ENCODE data around the gene HID1.
"Not testable (repeated sequence)": the region's sequence is repeated elsewhere in the genome, so short reads cannot be mapped to it uniquely, and the experiment has no call there.

The HID1 gene

DNA sequence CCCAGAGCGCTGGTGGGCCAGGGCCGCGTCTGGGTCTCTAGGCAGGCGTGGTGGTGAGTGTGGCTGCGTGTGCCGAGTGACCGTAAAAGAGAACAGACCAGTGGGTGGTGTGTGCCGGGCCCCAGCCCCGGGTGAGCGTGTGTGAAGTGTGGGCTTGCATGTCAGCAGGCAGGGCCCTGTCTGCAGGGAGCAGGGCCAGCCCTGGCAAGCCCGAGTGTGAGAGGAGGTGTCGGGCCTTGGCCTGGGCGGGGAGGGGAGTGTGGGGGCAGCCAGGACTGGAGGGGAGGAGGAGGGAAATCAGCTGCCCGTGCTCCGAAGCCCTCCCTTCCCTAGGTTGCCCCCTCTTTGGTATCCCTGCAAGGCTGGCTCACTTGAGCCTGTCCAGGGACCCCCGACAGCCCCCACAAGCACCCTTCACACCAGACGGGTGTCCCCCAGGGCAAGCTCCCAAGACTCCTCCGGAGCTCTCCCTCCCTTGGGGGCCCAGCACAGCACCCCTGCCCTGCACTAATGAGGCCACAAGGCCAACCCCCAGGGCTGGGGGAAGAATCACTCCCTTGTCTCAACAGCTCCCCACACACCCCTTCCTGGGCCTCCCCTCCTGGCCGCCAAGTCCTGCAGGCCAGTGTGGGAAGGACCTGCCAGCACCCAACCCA is 51.4 kb downstream of the HID1 start:
- DNase-seq: no peak

DNA sequence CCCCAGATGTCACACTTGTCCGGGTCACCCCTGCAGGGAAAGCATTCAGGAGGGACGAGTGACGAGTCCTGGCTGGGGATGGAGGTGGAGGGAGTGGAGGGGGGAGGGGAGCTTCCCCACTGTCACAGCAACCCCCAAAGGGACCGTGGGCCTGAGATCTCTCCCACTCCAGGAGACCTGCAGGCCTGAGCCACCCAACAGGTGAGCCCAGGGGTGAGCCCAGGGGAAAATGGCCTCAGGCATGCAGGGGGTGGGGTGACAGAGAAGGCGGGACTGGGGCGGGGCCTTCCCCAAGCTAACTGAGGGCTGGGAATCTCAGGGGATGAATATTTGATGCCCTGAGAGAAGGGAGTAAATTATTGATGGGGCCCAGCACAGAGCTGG is 51.9 kb downstream of the HID1 start:
- no peak for DNase-seq

DNA sequence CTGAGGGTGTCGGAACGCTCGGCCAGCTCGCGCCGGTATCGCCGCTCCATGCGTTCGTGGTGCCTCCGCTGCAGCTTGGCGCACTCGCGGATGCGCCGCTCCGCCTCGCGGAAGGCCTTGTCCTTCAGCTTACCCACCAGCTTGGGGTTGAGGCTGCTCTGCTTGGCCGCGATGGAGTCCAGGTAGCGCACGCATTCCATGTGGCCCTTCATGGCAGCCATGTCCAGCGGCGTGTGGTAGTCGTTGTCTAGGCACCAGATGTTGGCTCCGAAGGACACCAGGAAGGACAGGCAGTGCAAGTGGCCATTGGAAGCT is 52.3 kb downstream of the HID1 start:
- DNase-seq: no peak

DNA sequence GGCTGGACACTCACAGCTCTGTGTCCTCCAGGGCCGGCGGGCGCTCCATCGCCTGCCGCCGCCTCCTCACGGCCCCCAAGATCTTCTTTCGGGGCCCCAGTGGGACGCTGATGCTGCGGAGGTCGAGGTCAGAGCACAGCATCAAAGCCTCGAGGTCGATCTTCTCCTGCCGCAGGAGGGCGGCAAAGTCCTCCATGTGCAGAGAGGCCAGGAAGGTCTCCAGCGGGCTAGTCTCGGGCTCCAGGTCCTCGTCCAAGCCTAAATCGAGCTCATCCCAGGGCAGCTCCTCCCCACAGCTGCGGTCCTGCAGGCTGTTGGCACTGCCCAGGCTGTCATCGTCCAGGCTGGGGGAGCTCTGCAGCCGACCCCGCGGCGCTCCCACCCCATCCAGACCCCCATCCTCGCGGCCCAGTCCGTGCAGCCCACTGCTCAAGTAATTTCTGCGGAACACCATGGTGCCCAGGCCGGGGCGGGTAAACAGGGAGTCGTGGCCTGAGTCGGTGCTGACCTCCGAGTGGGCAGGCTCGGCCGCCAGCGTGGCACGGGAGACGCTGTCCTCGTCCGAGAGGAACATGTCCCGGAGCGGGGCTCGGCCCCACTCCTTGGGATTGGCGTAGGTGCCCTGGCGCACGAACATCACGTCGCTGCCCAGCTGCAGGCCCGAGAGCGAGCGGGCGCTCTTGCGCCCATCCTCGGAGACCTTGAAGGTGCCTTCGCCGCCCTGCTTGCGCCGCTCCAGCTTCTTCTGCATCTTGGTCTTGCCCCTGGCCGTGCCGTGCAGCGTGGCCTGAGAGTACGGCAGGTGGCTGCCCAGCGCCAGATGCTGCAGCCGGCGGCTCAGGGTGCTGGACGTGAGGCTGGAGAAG is 52.9 kb downstream of the HID1 start:
- no peak for DNase-seq

DNA sequence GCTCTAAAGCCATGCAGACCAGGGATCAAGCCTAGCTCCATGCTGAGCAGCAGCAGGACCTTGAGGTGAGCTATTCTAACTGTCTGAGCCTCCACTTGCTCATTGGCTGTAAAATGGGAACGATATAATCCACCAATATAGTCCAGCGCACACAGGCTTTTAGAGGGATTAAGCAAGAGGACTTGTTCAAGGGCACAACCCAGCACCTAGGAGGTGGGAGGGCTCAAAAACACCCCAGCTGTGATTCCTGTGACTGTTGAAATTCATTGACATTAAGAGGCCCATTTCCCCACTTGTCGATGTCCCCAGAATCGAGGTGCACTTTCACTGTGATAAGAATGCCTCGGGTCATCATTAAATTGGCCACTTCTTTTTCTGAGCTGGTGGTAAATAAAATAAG is 53.7 kb downstream of the HID1 start:
- no peak for DNase-seq

DNA sequence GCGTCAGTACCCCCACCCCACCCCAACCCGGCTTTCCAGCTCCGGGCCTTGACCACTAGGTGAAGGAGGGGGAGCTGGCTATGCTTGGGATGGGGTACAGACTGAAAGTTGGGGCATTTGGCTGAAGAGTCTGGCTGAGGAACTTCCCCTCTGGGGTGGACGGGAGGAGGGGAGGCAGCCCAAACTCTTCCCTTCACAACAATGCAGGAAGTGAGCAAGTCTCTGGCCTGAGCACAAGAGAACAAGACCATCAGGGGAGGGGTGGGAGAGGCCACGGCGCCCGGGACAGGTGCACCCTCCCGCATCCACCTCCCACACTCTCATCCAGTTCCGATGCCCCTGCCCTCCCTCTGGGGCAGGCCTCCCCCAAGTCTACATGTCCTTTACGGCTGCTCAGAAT is 55.1 kb downstream of the HID1 start:
- DNase-seq: no peak

DNA sequence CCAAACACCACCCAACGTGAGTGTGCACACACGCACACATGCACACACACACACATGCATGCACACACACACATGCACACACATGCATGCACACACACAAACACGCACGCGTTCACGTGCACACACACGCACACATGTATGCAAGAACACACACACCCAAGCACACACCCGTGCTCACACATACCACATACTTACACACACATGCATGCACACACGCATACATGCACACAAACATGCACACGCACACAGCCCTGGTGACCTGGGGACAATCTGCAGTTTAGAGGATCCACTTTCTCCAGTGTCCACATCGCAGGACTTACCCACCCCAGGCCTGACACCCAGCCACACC is 55.7 kb downstream of the HID1 start:
- DNase-seq: no peak

DNA sequence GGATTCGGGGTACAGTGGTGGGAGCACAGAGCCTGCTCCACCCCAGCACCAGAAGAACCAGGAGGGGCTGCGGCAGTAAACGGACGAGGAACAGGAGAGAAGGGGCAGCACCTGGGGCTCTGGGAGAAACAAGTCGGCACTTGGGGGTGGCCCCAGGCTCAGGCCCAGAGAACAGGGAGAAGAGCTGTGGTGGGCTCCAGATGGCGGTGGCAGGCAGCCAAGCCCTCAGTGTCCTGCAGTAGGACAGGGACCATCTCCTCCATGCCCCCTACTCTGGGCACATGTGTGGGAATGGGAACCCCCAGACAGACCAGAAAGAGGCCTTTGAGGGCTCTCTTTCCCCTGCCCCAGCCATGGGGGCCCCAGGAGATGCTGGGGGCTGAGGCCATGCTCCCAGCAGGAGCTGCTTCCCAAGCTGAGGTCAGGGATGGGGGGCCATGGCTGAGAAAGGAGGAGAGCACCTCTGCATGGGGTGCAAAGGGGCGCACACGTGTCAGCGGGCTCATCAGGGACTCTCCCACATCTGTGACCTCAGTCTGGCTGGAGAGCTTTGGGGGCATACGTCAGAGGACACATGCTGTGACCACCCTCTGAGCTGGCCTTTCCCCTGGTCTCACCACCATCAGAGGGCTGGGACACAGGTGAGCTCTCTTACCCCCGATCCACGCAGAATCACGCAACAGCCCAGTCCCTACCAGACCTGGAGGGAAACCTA is 56.3 kb downstream of the HID1 start:
- no peak for DNase-seq

DNA sequence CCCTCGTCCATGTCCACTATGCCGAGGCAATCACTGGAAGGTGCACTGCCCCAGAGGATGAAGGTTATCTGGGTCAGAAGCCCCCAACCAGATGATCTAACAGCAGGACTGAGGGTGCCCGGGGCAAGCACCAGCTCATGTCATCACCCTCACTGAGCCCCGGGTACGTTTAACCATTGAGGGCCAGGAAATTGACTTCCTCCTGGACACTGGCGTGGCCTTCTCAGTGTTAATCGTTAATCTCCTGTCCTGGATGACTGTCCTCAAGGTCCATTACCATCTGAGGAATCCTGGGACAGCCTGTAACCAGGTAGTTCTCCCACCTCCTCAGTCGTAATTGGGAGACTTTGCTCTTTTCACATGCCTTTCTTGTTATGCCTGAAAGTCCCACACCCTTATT is 61.1 kb downstream of the HID1 start:
- DNase-seq: not testable (repeated sequence)

DNA sequence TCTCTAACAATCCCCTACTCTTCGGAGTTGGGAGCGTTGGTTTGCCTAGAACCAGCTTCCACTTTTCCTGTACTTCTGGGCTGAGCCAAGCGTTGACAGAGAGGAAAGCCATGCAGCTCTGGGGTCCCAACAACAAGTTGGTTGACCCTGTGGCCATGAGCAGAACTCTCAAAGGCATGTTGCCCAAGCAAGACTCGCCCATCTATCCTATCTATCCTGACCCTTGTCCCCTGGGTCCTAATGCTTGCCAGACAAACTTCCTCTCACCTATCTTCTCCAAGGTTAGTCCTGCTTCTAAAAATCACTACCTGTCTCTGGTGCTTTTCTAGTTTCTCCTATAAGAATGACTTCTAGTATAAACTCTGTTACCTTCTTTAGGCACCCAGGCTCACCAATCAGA is 63.5 kb downstream of the HID1 start:
- DNase-seq: not testable (repeated sequence)

DNA sequence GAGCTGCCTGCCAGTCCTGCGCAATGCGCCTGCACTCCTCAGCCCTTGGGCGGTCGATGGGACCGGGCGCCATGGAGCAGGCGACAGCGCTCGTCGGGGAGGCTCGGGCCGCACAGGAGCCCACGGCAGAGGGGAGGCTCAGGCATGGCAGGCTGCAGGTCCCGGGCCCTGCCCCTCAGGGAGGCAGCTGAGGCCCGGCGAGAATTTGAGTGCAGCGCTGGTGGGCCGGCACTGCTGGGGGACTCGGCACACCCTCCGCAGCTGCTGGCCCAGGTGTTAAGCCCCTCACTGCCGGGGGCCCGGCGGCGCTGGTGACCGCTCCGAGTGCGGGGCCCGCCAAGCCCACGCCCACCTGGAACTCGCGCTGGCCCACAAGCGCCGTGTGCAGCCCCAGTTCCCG is 65.5 kb downstream of the HID1 start:
- no peak for DNase-seq

DNA sequence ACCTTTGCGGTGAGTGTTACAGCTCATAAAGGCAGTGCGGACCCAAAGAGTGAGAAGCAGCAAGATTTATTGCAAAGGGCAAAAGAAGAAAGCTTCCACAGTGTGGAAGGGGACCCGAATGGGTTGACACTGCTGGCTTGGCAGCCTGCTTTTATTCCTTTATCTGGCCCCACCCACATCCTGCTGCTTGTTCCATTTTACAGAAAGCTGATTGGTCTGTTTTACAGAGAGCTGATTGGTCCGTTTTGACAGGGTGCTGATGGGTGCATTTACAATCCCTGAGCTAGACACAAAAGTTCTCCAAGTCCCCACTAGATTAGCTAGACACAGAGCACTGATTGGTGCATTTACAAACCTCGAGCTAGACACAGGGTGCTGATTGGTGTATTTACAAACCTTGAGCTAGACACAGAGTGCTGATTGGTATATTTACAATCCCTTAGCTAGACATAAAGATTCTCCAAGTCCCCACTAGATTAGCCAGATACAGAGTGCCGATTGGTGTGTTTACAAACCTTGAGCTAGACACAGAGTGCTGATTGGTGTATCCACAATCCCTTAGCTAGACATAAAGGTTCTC is 66.3 kb downstream of the HID1 start:
- not testable (repeated sequence) for DNase-seq

DNA sequence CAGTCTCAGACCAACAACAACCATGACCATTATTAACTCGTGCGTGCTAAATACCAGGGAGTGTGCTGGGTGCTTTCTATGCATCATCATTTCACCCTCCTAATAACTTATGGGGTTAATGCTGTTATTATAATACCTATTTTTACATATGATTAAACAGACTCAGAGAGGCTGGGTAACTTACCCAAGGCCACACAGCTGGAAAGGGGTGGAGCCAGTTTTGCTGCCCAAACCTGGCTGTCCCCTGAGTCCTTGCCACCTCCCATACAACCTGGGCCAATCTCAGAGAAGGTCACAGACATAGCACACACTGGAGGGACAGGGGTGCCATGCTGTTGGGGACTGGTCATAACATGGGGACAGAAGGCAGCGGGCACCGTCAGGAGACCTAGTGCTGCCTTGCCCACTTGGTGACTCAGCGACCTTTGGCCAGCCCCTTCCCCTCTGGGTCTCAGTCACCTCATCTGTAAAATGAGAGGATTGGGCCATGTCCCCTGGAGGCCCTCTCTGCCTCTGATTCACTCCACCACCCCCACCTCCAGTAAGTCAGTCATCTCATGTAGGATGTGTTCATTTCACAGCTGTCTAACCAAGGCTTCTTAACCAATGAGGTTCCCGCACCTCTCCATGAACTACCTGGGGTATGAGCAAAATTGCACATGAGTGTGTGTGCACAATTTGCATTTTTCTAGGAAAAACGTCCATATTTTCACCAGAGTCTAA is 67.7 kb downstream of the HID1 start:
- DNase-seq: no peak

DNA sequence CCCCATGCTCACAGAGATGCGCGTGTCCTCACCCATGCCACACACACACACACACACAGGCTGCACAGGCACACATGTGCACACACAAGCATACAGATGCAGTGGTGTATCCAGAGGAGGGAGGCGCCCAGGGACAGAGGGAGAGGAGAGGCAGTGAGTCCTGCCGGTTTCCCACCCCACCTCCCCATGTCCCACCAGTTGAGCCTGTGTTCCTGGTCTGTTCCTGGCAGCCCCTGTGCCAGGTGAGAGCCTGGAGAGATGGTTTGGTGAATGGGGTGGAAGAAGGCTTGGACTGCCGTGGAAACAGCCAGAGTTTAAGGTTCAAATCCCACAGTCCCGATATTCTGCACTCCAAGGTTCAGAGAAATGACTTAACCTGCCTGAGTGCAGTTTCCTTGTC is 68.9 kb downstream of the HID1 start:
- DNase-seq: no peak

DNA sequence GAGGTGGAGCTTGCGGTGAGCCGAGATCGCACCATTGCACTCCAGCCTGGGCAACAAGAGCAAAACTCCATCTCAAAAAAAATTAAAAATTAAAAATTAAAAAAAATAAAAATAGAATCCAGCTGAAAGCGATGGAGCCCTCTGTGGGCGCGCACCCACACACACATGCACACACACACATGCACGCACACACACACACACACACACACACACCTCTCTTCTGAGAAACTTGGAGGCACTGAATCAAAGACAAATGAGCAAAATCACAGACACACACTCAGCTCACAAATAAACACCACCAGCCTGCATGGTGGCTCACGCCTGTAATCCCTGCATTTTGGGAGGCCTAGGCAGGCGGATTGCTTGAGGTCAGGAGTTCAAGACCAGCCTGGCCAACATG is 69.5 kb downstream of the HID1 start:
- no peak for DNase-seq

DNA sequence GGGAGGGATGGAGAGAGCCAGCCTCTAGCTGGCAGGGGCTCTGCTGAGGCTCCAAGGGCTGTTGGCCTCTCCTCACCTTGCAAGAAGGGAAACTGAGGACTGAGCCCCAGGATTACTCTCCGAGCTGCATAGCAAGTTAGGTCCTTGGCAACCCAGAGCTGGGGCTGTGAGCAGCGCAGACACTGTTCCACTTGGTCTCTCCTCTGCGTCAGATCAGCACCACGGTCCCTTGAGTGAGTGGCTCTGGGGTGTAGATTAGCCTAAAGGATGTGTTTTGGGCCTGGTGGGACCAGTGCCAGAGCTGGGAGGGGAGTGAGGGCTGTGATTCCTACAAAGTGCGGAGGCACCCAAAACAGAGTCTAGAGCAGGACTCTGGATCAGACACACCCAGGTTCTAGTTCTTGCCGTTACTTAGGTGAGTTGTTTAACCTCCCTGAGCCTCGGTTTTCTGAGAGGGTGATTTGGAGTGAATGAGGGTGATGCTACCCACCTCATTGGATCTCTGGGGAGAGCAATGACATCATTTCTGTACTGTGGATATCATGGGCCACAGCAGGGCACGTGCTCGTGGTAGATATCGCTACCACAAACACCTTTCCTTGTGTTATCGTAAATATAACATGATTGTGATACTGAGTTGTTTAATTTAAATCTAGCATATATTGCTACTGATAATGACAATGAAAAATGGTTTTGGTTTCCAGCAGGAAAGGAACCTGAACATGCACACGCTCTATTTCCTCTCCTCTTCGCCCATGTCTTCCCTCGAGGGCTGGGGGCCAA is 71.0 kb downstream of the HID1 start:
- DNase-seq: no peak

All from NCI-H446 treated with DMSO at 0.1 percent for 48 hours (cell line).